Mesodermal cell (in vitro differentiated cells): ENCODE data around the gene CSF2.
A peak's percentile ranks its signal among the peaks of the same experiment; 100 is the strongest.
"Not testable (repeated sequence)": the region's sequence is repeated elsewhere in the genome, so short reads cannot be mapped to it uniquely, and the experiment has no call there.

Source experiments
- H3K27ac ChIP-seq: 2 replicates; pipeline ENCODE4 v1.7.0; 2013; ENCODE audit warnings: mild to moderate bottlenecking, low read depth, low read length, moderate library complexity; ENCODE audit not compliant: severe bottlenecking
- H3K36me3 ChIP-seq: 2 replicates; pipeline ENCODE4 v1.7.1; 2013; ENCODE audit warnings: mild to moderate bottlenecking, low read length, moderate library complexity; ENCODE audit not compliant: control insufficient read depth, insufficient read depth
- H3K4me1 ChIP-seq: one replicate; pipeline ENCODE4 v1.7.1; 2013; ENCODE audit warnings: mild to moderate bottlenecking, low read length; ENCODE audit not compliant: insufficient read depth, control insufficient read depth, poor library complexity, severe bottlenecking
- H3K4me3 ChIP-seq: 2 replicates; pipeline ENCODE4 v1.7.0; 2013; ENCODE audit warnings: low read length, control low read depth, mild to moderate bottlenecking; ENCODE audit not compliant: insufficient read depth, poor library complexity, severe bottlenecking; ENCODE audit errors: extremely low read depth
- H3K9me3 ChIP-seq: 2 replicates; pipeline ENCODE4 v1.7.1; 2013; ENCODE audit warnings: mild to moderate bottlenecking, low read length, moderate library complexity; ENCODE audit not compliant: control insufficient read depth
- WGBS, 2 experiments: methylation state at CpG; one replicate each; pipeline ENCODE4 v1.1.5; 2013; ENCODE audit warnings: missing lambda C conversion rate in 2 of 2; ENCODE audit not compliant: insufficient coverage in 2 of 2; 5-methylcytosine and 5-hydroxymethylcytosine counted together

The CSF2 gene

GRCh38 chr5:132101385-132101880 is 27.8 kb downstream of the CSF2 start:
- Histone ChIP-seq H3K36me3 (no peaks in the 10 kb centered on the region), H3K4me3 (no peak overlapping the region), H3K4me1 (peaks cover 13% of the 10 kb centered on the region), H3K27ac (no peak overlapping the region), H3K9me3 (no peaks in the 10 kb centered on the region)
- WGBS, 2 experiments, result 91 to 97% methylated on average over 5 to 6 of the region's 6 CpGs

- no peak overlapping the region for H3K4me3 ChIP-seq
- no peaks in the 10 kb centered on the region for H3K36me3 ChIP-seq
- H3K4me1 ChIP-seq, result peaks cover 13% of the 10 kb centered on the region
- 93 to 100% methylated on average over 2 to 3 of the region's 5 CpGs for WGBS, 2 experiments
- no peak overlapping the region for H3K27ac ChIP-seq
- H3K9me3 ChIP-seq, result no peaks in the 10 kb centered on the region
Observed at GRCh38 chr5:132102101-132102701, 28.6 kb downstream of the CSF2 start.

- 73 to 81% methylated on average over 3 of the region's 3 CpGs for WGBS, 2 experiments
- Histone ChIP-seq H3K36me3 (no peaks in the 10 kb centered on the region), H3K9me3 (no peaks in the 10 kb centered on the region), H3K4me1 (peaks cover 13% of the 10 kb centered on the region), H3K4me3 (no peak overlapping the region), H3K27ac (no peak overlapping the region)
Observed at GRCh38 chr5:132102944-132103331, 29.3 kb downstream of the CSF2 start.

- peak overlapping the region; percentile 23 for H3K27ac ChIP-seq
- H3K4me1 ChIP-seq, result peaks cover 13% of the 10 kb centered on the region
- no peaks in the 10 kb centered on the region for H3K9me3 ChIP-seq
- H3K4me3 ChIP-seq, result no peak overlapping the region
- no peaks in the 10 kb centered on the region for H3K36me3 ChIP-seq
Observed at GRCh38 chr5:132103332-132103951, 29.9 kb downstream of the CSF2 start.

- Histone ChIP-seq H3K9me3 (no peaks in the 10 kb centered on the region), H3K27ac (no peak overlapping the region), H3K4me1 (peaks cover 13% of the 10 kb centered on the region), H3K4me3 (no peak overlapping the region), H3K36me3 (no peaks in the 10 kb centered on the region)
- WGBS, 2 experiments, result 90 to 96% methylated on average over 4 to 5 of the region's 6 CpGs
Observed at GRCh38 chr5:132103969-132104391, 30.4 kb downstream of the CSF2 start.

- Histone ChIP-seq H3K4me3 (no peak overlapping the region), H3K27ac (no peak overlapping the region), H3K9me3 (no peaks in the 10 kb centered on the region), H3K4me1 (peaks cover 13% of the 10 kb centered on the region), H3K36me3 (no peaks in the 10 kb centered on the region)
Observed at GRCh38 chr5:132104556-132104955, 31.0 kb downstream of the CSF2 start.

- H3K27ac ChIP-seq, result no peak overlapping the region
- H3K4me3 ChIP-seq, result no peak overlapping the region
- 83 to 84% methylated on average over 1 to 2 of the region's 3 CpGs for WGBS, 2 experiments
- no peaks in the 10 kb centered on the region for H3K9me3 ChIP-seq
- peaks cover 13% of the 10 kb centered on the region for H3K4me1 ChIP-seq
- no peaks in the 10 kb centered on the region for H3K36me3 ChIP-seq
Observed at GRCh38 chr5:132105688-132106087, 32.1 kb downstream of the CSF2 start.

- H3K27ac ChIP-seq, H3K4me3 ChIP-seq, H3K36me3 ChIP-seq, H3K9me3 ChIP-seq, H3K4me1 ChIP-seq: not testable (repeated sequence)
- 86% methylated on average over 1 of the region's 1 CpG; no CpG with 5 or more reads in 1 of the 2 experiments for WGBS, 2 experiments
Observed at GRCh38 chr5:132108495-132108894, 34.9 kb downstream of the CSF2 start.

GRCh38 chr5:132108957-132109356 is 35.4 kb downstream of the CSF2 start:
- H3K36me3 ChIP-seq, H3K27ac ChIP-seq, H3K4me1 ChIP-seq, H3K9me3 ChIP-seq, H3K4me3 ChIP-seq: not testable (repeated sequence)
- WGBS, 2 experiments, result no CpG with 5 or more reads among the region's 4 CpGs

- H3K27ac ChIP-seq, result no peak overlapping the region
- no peaks in the 10 kb centered on the region for H3K4me1 ChIP-seq
- no peaks in the 10 kb centered on the region for H3K9me3 ChIP-seq
- no peaks in the 10 kb centered on the region for H3K36me3 ChIP-seq
- no peak overlapping the region for H3K4me3 ChIP-seq
- WGBS, 2 experiments, result 86 to 100% methylated on average over 1 to 2 of the region's 3 CpGs
Observed at GRCh38 chr5:132109494-132110053, 36.0 kb downstream of the CSF2 start.

- no peaks in the 10 kb centered on the region for H3K4me1 ChIP-seq
- no peaks in the 10 kb centered on the region for H3K9me3 ChIP-seq
- H3K27ac ChIP-seq, result no peak overlapping the region
- no peaks in the 10 kb centered on the region for H3K36me3 ChIP-seq
- WGBS, 2 experiments, result 100% methylated on average over 1 of the region's 3 CpGs; no CpG with 5 or more reads in 1 of the 2 experiments
- H3K4me3 ChIP-seq, result no peak overlapping the region
Observed at GRCh38 chr5:132110195-132110594, 36.6 kb downstream of the CSF2 start.
